Activated T-helper 1 cell treated with Interleukin-2 at 50 U/mL for 16 hours (primary cell): ENCODE data around the gene DNMT1.

Experiments used
- DNase-seq: peaks from one replicate; pipeline ENCODE4 v3.0.0-alpha.2; 2020; ENCODE audit warnings: low read depth

The DNMT1 gene

DNA sequence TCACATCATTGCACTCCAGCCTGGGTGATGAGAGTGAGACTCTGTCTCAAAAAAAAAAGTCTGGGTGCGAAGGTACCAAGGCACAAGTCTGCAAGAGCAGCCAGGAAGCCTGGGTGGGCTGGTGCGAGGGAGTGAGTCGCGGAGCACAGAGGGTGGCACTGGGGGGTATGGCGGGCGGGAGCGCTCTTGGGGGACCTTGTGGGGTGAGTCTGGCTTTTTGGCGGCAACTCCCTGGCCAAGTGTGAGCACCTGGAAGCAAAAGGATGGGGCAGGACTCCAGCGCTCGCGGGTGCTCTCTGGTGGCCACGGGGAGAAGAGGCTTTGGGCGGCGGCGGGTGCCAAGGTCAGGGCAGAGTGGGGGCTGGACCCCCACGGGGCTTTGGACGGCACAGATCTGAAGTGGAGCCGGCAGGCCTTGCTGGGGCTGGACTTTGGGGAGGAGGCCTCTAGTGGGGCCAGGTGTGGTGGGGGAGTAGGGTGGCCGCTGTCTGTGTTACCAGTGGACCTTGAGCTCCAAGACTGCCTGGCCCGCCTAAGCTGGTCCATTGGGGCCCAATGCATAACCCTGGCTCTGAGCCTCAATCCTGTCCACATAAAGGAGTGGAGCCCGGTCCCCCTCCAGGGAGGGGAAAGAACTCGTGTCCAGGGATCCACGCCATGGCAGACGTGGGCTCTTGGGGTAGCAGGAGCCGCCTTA lies 81.7 kb downstream of the DNMT1 start:
- peak; percentile 44 for DNase-seq

DNA sequence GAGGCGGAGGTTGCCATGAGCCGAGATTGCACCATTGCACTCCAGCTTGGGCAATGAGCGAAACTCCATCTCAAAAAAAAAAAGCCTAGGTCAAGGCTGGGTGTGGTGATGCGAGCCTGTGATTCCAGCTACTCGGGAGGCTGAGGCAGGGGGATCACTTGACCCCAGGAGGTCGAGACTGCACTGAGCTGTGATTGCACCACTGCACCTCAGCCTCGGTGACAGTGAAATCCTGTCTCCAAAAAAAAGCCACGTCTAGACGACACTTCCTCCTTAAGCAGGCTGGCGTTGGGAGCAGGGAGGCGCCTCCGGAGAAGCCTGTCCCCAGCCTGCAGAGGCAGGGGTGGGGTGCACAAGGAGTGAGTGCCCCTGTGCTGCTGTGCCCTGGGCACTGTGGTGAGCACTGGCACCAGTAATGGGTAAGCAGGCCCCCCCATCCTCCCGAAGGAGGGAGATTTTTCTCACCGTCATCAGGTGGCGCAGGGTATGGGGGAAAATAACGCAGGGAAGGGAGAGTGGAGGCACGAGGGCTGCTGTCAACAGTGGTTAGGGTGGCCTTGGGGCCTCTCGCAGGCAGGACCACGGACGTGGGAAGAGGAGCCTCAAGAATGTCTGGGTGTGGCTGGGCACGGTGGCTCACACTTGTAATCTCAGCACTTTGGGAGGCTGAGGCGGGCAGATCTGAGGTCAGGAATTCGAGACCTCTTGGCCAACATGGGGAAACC lies 82.6 kb downstream of the DNMT1 start:
- peak; percentile 59 for DNase-seq

DNA sequence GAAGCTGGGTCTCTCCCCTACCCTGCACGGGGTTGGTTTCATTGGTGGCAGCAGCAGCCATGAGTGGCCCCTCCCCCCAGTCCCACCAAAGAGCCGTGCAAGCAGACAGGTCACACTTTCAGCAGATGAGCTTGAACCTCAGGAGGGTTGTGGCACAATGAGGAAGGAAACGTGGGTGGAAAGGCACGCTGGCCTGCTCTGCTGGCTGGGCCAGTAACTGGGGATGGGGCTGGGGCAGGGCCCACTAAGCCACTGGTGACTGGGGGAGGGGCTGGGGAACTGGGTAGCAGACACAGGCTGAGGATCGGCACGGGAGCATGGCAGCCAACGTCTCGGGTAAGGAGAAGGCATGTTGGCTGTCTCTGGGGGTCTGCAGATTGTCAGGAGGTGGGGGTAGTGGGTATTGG lies 83.3 kb downstream of the DNMT1 start, which contains the start of gene P2RY11:
Gene P2RY11 (plus strand): TSS at position 289 of the 407 bp plus-strand sequence. CDS start 29 bp downstream, at position 318.
- DNase-seq, result no peak

DNA sequence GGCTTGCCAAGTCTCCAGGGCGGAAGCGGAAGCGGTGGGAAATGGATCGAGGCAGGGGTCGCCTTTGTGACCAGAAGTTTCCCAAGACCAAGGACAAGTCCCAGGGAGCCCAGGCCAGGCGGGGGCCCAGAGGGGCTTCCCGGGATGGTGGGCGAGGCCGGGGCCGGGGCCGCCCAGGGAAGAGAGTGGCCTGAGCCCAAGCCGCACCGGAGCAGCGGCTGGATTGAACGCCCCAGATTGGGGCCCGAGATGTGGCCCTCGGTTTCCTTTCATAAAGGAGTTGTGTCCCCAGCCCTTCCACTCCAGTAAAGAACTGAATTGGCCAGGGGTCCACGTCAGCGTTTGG lies 83.8 kb downstream of the DNMT1 start:
- DNase-seq, result no peak

DNA sequence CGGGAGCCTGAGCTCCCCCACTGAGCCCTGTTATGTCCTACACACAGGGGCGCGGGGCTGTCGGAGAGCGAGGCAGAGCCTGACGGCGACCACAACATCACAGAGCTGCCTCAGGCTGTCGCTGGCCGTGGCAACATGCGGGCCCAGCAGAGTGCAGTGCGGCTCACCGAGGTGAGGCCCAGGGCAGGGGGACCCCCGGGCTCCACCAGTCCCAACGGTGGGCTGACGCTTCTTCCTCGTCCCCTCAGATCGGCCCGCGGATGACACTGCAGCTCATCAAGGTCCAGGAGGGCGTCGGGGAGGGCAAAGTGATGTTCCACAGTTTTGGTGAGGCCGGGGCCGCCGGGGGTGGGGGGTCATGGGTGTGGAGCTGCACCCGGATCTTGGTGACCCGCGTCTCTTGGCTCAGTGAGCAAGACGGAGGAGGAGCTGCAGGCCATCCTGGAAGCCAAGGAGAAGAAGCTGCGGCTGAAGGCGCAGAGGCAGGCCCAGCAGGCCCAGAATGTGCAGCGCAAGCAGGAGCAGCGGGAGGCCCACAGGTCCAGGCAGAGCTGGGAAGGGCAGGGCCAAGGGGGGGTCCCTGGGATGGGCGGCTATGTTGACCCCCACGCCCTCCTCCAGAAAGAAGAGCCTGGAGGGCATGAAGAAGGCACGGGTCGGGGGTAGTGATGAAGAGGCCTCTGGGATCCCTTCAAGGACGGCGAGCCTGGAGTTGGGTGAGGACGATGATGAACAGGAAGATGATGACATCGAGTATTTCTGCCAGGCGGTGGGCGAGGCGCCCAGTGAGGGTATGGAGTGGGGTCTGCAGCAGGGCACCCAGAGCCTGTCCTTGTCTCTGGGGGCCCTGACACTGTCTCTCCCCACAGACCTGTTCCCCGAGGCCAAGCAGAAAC lies 84.4 kb downstream of the DNMT1 start:
- no peak for DNase-seq

DNA sequence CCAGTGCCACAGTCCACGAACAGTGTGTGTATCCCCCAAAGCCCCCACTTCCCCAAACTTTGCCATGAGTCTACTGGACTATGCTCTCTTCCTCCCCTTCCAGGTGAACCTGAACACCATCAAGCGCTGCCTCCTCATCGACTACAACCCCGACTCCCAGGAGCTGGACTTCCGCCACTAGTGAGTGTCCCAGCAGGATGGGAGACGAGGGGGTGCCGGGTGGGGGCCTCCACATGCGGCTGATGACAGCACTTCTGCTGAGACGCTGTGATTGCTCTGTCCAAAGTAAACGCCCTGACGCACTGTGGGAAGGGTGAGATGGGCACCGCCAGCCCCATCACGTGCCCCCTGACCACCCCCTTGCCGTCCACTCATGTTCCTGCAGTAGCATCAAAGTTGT lies 85.2 kb downstream of the DNMT1 start:
- DNase-seq, result no peak

DNA sequence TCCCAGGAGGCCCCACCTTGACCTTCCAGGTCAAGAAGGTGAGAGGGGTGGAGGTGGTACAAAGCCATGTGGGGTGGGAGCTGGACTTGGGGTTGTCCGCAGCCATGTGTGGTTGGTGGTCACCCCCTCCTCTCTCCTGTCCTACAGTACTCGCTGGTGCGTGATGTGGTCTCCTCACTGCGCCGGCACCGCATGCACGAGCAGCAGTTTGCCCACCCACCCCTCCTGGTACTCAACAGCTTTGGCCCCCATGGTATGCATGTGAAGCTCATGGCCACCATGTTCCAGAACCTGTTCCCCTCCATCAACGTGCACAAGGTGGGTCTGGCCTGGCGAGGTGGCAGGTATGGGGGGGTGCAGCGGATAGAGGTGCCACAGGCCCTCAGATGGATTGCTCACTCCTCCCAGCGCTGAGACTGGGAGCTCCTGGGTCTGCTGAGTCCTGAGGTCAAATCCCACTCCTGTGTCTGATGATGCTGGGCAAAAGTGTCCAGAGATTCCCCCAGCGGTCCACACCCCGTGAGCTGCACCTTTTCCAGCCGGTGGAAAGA lies 86.9 kb downstream of the DNMT1 start:
- no peak for DNase-seq

DNA sequence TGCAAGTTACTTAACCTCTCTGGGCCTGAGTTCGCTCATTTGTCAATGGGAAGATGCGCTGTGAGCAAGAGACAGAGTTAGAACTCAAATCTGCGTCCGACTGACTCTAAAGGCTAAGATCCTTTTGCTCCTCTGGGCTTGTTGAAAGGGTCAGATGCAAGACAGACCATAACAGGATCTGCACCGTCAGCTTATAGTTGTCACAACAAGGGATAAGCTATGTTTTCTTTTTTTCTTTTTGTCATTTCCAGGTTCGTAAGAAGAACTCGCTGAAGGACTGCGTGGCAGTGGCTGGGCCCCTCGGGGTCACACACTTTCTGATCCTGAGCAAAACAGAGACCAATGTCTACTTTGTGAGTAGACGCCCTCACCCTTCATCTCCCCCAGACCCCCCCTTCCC lies 87.5 kb downstream of the DNMT1 start:
- no peak for DNase-seq

DNA sequence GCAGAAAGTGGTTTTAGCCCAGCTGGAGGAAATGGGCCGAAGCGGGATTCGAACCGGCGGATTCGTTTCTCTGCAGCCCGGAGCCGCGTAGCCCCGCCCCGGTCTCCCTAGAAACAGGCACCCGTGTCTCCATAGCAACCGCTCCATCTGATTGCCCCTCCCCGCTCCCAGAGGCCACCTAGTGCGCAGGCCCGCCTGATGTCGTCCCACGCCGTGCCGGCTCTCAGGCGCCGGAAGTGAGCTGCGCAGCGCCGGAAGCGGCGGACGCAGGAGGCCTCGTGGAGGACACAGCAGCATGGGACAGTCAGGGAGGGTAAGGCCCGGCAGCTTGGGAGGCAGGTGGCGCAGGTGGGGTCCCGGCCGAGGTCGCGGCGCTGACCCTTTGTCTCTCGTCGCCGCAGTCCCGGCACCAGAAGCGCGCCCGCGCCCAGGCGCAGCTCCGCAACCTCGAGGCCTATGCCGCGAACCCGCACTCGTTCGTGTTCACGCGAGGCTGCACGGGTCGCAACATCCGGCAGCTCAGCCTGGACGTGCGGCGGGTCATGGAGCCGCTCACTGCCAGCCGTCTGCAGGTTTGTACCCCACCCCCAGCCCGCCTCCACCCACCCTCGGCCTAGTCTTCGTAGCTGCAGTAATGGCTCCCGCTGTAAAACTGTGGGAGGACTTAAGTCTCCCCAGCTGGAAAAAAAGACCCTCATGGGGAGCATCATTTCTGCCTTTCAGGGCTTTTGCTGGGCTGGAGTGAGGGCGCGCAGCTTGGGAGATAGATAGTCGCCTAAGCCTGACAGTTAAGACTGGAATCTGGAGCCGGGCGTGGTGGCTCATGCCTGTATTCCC lies 88.4 kb downstream of the DNMT1 start, which contains the start of gene PPAN:
Gene PPAN (plus strand): TSS at position 263 of the 837 bp plus-strand sequence. CDS start 33 bp downstream, at position 296.
- DNase-seq, result peak; percentile 95

DNA sequence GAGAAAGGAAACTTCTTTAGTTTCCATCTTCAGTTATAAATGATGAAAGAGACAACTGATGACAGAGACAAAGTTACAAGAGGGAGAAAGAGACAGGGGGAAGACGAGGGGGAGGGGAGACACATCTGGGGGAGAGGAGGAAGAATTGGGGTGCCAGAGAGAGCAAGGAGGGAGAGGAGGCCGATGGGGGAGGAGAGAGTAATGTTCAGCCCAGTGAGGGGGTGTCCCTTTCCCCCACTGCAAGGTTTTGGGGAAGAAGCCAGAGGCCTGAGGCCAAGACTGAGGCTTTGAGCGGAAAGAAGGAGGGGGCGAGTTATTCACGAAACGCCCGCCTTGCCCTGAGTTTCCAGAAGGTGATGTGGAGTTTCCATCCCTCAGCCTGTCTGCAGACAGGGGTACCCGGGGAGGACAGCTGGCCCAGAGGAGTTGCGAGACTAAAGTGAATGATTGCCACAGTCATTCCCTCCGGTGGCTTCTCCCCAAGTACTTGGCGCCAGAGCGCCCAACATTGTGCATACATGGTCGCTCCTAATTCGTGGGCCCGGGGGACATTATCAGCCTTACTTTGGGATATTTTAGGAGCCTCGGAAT lies 89.1 kb downstream of the DNMT1 start:
- no peak for DNase-seq

DNA sequence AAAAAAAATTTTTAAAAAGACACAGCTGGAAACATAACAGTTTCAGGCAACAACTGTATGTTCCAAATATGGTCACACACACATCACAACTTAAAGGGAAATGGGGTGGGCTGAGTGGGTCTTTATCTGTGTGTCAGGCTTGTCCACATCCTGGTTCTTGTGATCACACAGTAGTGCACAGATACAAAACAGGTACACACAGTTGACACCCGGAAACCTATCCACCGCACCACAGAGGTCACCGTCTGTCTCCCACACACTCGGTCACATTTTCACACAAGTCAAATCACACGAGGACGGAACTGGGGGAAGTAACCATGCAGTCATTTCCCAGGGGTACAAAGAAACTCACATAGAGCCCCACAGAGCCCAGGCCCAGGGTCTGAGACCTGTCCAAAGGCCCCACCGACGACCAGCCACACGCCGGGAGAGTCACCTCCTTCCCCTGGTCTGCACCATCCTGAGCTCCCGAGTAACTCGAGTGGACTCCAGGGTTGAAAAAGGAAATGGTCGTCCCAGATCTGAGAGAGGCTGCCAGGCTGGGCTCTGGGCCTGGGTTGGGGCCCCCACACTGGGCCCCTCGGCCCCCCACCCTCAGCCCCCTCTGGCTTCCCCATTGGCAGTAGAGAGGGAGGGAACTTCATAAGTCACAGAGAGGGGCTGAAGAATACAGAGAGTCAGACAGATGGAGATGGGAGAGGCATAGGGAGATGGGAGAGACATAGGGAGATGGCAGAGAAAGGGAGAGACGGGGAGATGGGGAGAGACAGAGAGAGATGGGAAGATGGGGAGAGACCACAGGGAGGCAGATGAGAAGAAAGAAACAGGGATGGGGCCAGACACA lies 89.9 kb downstream of the DNMT1 start:
- peak; percentile 65 for DNase-seq

DNA sequence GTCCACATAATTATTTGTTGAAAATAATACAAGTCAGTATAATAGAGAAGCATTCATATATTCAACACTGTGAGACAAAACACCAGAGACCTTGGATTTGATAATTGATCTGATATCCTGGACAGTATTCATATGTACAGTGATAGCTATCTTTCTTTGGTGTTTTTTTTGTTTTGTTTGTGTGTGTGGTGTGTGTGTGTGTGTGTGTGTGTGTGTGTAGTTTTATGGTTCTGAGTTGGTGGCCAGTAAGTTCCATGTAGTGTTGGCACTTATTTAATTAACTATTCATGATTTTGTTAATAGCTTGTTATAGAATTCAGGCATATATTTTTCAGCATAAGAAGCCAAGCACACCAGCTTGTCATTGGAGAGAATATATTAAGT lies 90.6 kb downstream of the DNMT1 start:
- DNase-seq, result no peak

DNA sequence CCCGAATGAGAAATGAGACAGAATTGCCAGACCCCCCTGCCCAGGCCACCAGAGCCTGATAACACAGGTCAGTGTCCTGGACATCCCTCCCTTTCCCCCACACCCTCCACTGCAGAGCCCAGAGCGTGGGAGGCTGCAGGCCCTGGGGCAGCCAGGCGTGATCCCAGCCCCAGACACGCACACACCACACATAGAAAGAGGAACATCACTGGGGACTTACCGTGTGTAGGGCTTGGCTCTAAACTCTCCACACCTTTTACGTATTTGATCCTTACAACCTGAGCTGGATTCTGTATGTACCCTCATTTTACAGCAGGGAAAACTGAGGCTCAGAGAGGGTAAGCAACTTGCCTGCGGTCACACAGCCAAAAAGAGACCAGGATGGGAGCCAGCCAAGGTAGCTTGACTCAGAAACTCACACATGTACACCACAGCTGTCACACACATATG lies 91.9 kb downstream of the DNMT1 start:
- no peak for DNase-seq

DNA sequence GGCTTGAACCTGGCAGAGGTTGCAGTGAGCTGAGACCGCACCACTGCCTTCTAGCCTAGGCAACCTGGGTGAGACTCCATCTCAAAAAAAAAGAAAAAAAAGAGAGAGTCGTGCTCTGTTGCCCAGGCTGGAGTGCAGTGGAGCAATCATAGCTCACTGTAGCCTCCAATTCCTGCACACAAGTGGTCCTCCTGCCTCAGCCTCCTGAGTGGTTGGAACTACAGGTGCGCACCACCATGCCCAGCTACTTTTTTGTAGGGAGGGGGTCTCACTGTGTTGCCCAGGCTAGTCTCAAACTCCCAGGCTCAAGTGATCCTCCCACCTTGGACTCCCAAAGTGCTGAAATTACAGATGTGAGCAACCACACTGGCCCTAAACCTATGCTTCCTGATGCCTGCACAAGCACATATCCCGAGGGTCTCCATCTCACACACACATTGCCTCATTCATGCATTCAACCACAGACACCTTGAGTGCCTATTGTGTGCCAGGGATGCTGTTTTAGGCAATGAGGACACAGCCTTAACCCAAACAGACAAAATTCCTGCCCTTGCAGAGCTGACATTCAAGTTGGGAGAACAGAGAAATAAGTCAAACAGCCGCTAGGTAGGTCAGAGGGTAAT lies 94.5 kb downstream of the DNMT1 start:
- DNase-seq, result no peak

DNA sequence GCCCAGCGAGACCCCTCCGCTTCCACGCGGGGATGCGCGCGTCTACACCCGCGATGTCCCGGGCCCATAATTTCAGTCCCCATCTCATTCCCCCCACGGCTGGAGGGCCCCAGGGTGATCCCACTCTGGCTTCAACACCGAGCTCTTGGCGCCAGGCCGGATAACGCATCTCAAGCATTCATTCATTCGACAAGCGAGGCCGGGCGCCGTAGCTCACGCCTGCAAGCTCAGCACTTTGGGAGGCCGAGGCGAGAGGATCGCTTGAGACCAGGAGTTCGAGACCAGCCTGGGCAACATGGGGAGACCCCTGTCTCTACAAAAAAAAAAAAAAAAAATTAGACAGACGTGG lies 98.2 kb downstream of the DNMT1 start:
- DNase-seq, result no peak

DNA sequence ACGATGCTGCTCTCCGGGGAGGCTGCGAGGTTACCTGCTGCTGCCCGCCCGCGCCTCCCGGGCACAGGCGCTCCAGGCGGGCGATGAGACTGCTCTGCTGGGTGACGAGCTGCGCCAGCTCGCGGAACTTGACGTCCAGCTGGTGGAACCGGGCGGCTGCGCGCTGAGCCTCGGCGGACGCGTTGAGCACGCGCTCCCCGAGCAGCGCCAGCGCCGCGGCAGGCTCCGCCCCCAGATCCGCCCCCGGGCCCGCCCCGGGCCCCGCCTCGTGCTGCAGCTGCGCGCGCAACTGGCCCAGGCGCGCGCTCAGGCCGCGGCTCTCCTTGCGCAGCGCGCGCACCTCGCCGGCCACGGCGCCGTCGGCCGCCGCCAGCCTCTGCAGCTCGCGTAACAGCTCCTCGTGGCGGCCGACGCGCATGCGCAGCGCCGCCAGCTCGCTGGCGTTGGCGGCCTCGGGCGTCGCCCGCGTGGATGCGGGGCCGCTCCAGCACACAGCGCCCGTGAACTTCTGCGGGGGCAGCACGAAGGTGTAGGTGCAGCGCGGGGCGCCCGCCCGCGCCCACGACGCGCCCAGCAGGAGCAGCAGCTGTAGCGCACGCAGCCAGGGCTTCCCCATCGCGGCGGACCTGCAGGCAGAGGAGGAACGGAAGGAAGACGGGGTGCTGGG lies 98.7 kb downstream of the DNMT1 start:
- DNase-seq, result peak; percentile 89

DNA sequence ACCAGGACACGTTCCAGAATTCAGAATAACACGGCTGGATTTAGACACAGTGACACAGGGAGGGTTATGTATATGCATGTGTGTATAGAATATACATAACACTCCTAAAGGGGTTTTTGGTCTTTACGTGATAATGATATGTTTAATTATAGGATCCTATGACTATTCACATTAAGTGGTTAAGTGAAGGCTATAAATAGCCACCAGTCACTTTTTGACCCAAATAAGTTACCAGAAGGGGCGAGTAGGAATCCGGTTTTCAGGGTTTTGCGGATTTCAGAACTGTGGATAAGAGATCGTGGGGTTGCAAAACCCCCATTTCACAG lies 99.2 kb downstream of the DNMT1 start:
- no peak for DNase-seq

DNA sequence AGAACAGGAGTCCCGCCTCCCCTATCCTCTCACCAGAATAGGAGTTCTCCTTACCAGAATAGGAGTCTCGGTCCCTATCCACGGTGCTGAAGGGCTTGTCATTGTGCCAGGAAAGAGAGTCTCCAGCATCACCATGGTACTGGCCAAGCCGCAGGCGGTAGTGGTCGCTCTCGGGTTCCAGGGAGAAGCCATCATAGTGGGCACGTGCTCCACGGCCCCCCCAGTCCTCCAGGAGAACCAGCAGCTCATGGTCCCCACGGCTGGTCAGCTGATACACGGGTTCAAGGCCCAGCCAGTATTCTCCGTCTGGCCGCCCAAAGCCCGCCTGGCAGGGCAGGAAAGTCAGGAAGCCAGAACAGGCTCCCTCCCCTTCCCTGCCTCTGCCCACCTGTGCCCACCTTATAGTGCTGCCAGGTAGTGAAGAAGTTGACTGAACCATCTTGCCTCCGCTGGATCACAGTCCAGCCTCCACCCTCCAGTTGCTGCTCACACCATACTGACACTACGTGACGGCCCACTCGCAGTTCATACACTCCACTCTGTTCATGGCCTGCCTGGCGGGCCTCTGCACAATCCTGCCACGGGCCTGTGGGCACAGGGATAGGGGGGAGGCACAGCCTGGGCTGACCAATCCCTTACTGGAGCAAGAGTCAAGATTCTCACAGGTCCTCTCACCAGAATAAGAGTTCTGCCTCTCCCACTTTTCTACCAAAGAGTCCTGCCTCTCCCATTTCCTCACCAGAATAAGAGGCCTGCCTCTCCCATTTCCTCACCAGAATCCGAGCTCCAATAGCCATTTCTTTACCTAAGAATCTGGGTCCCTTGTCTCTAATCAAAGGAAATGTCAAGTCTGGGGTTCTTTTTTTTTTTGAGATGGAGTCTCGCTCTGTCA lies 101.2 kb downstream of the DNMT1 start:
- no peak for DNase-seq
